H9 (cell line): Measurements from ENCODE around the gene HMOX2. TPM values are rescaled to one million over a fixed set of nuclear protein-coding genes. Genes with fewer than 3 reads are reported as not detected.
A peak's percentile ranks its signal among the peaks of the same experiment; 100 is the strongest.

ENCODE experiments used
- DNase-seq: peaks from one replicate; pipeline ENCODE4 v3.0.0-alpha.2; 2017
- H2AFZ ChIP-seq: one replicate; pipeline ENCODE4 v1.6.1; 2013; ENCODE audit warnings: mild to moderate bottlenecking, low read length, control low read depth, moderate library complexity
- H2AK5ac ChIP-seq: 2 replicates; pipeline ENCODE4 v1.6.1; 2013; ENCODE audit warnings: low read length, control low read depth, mixed read lengths; ENCODE audit not compliant: insufficient read length
- H2BK120ac ChIP-seq: one replicate; pipeline ENCODE4 v1.6.1; 2013; ENCODE audit warnings: low read depth, mild to moderate bottlenecking, low read length, control low read depth, inconsistent platforms; ENCODE audit not compliant: poor library complexity, severe bottlenecking
- H2BK12ac ChIP-seq: 2 replicates; pipeline ENCODE4 v1.6.1; 2013; ENCODE audit warnings: low read length, control low read depth, mixed read lengths, low read depth; ENCODE audit not compliant: insufficient read length
- H2BK15ac ChIP-seq: 2 replicates; pipeline ENCODE4 v1.6.1; 2013; ENCODE audit warnings: low read depth, low read length, control low read depth
- H2BK20ac ChIP-seq: one replicate; pipeline ENCODE4 v1.6.1; 2013; ENCODE audit warnings: low read depth, mild to moderate bottlenecking, low read length, control low read depth, inconsistent platforms; ENCODE audit not compliant: poor library complexity, severe bottlenecking
- H2BK5ac ChIP-seq: 2 replicates; pipeline ENCODE4 v1.6.1; 2013; ENCODE audit warnings: low read length, control low read depth, mixed read lengths; ENCODE audit not compliant: insufficient read length
- H3K14ac ChIP-seq: 2 replicates; pipeline ENCODE4 v1.6.1; 2013; ENCODE audit warnings: low read length, control low read depth; ENCODE audit not compliant: insufficient read depth
- H3K18ac ChIP-seq: 2 replicates; pipeline ENCODE4 v1.6.1; 2013; ENCODE audit warnings: low read depth, mild to moderate bottlenecking, mixed read lengths, low read length, control low read depth; ENCODE audit not compliant: insufficient read length
- H3K23ac ChIP-seq: 2 replicates; pipeline ENCODE4 v1.6.1; 2013; ENCODE audit warnings: low read length, control low read depth, mixed read lengths, low read depth; ENCODE audit not compliant: insufficient read length
- H3K23me2 ChIP-seq: 2 replicates; pipeline ENCODE4 v1.6.1; 2013; ENCODE audit warnings: low read depth, mild to moderate bottlenecking, mixed read lengths, low read length, control low read depth; ENCODE audit not compliant: insufficient read length, poor library complexity, severe bottlenecking
- H3K27ac ChIP-seq: 2 replicates; pipeline ENCODE4 v1.5.1; 2013; ENCODE audit warnings: low read length, control low read depth, mixed read lengths, low read depth; ENCODE audit not compliant: insufficient read length
- H3K27me3 ChIP-seq: 2 replicates; pipeline ENCODE4 v1.6.1; 2013; ENCODE audit warnings: low read length, control low read depth, inconsistent platforms; ENCODE audit not compliant: insufficient read depth
- H3K4ac ChIP-seq: 2 replicates; pipeline ENCODE4 v1.6.1; 2013; ENCODE audit warnings: low read depth, mild to moderate bottlenecking, control low read depth, inconsistent platforms, low read length, moderate library complexity
- H3K4me1 ChIP-seq: 2 replicates; pipeline ENCODE4 v1.6.1; 2013; ENCODE audit warnings: low read length, control low read depth, inconsistent platforms; ENCODE audit not compliant: insufficient read depth
- H3K4me2 ChIP-seq: 2 replicates; pipeline ENCODE4 v1.6.1; 2013; ENCODE audit warnings: low read length, control low read depth, mixed read lengths; ENCODE audit not compliant: insufficient read length, insufficient read depth
- H3K56ac ChIP-seq: 2 replicates; pipeline ENCODE4 v1.6.1; 2013; ENCODE audit warnings: low read depth, mild to moderate bottlenecking, mixed read lengths, low read length, control low read depth; ENCODE audit not compliant: insufficient read length
- H3K79me1 ChIP-seq: 2 replicates; pipeline ENCODE4 v1.6.1; 2013; ENCODE audit warnings: low read depth, mild to moderate bottlenecking, moderate library complexity, low read length, control low read depth, inconsistent platforms; ENCODE audit not compliant: insufficient read depth, poor library complexity, severe bottlenecking
- H3K79me2 ChIP-seq: 2 replicates; pipeline ENCODE4 v1.6.1; 2013; ENCODE audit warnings: low read length, control low read depth, inconsistent platforms; ENCODE audit not compliant: insufficient read depth
- H3K9ac ChIP-seq: 2 replicates; pipeline ENCODE4 v1.6.1; 2013; ENCODE audit warnings: low read length, control low read depth, mixed read lengths; ENCODE audit not compliant: insufficient read length; ENCODE audit errors: extremely low read depth
- H3K9me3 ChIP-seq: one replicate; pipeline ENCODE4 v1.6.1; 2013; ENCODE audit warnings: low read depth, low read length, inconsistent platforms; ENCODE audit not compliant: control insufficient read depth
- H3T11ph ChIP-seq: one replicate; pipeline ENCODE4 v1.6.1; 2013; ENCODE audit warnings: mild to moderate bottlenecking, low read length, control low read depth, inconsistent platforms
- H4K20me1 ChIP-seq: one replicate; pipeline ENCODE4 v1.6.1; 2013; ENCODE audit not compliant: control insufficient read depth, insufficient read length, insufficient read depth
- H4K5ac ChIP-seq: 2 replicates; pipeline ENCODE4 v1.6.1; 2013; ENCODE audit warnings: low read depth, mild to moderate bottlenecking, mixed read lengths, low read length, control low read depth; ENCODE audit not compliant: insufficient read length
- H4K8ac ChIP-seq: replicated peaks from 2 replicates; pipeline ENCODE4 v1.6.1; 2013; ENCODE audit warnings: low read length, control low read depth, mixed read lengths, low read depth; ENCODE audit not compliant: insufficient read length
- H4K91ac ChIP-seq: 2 replicates; pipeline ENCODE4 v1.6.1; 2013; ENCODE audit warnings: low read depth, mild to moderate bottlenecking, moderate library complexity, mixed read lengths, low read length, control low read depth; ENCODE audit not compliant: insufficient read length
- H3K27ac Mint-ChIP-seq, 3 experiments: 2 replicates in 2 of 3; 3 replicates in 1 of 3; pipeline ENCODE4 v1.8.0; 2020 to 2021; ENCODE audit warnings: mixed read lengths in 3 of 3, mild to moderate bottlenecking in 1 of 3, moderate library complexity in 1 of 3
- H3K27me3 Mint-ChIP-seq: 2 replicates; pipeline ENCODE4 v1.8.0; 2021; ENCODE audit warnings: low read depth, mild to moderate bottlenecking, moderate library complexity, mixed read lengths
- H3K36me3 Mint-ChIP-seq, 3 experiments: 2 replicates in 2 of 3; 3 replicates in 1 of 3; pipeline ENCODE4 v1.8.0; 2020 to 2021; ENCODE audit warnings: low read depth in 3 of 3, mixed read lengths in 3 of 3; ENCODE audit not compliant: insufficient read depth in 1 of 3
- H3K4me1 Mint-ChIP-seq, 2 experiments: 2 replicates each; pipeline ENCODE4 v1.8.0; 2020; ENCODE audit warnings: mixed read lengths in 2 of 2
- H3K4me3 Mint-ChIP-seq, 2 experiments: 2 replicates in 1 of 2; 3 replicates in 1 of 2; pipeline ENCODE4 v1.8.0; 2020 to 2021; ENCODE audit warnings: mild to moderate bottlenecking in 2 of 2, mixed read lengths in 2 of 2, moderate library complexity in 1 of 2
- H3K9me3 Mint-ChIP-seq, 2 experiments: 2 replicates in 1 of 2; 3 replicates in 1 of 2; pipeline ENCODE4 v1.8.0; 2020; ENCODE audit warnings: mild to moderate bottlenecking in 2 of 2, mixed read lengths in 2 of 2, moderate library complexity in 1 of 2
- CTCF ChIP-seq: fragments of 200-600 bp; sonication (generic); conservative IDR thresholded peaks from 3 replicates; pipeline ENCODE4 v1.8.0; 2021; ENCODE audit warnings: antibody characterized with exemption, mild to moderate bottlenecking
- WGBS: extraction: QIAGEN DNeasy Blood & Tissue Kit; methylation state at CpG from one replicate; pipeline ENCODE4 v1.1.7; 2013; ENCODE audit warnings: missing lambda C conversion rate, low lambda C conversion rate, mixed read lengths; ENCODE audit not compliant: insufficient read length; ENCODE audit errors: extremely low coverage; 5-methylcytosine and 5-hydroxymethylcytosine counted together
- total RNA-seq: library from RNA; stranded (reverse); gene quantifications from 2 replicates; pipeline ENCODE4 v1.2.1, GENCODE V29; 2021

The HMOX2 gene
- total RNA-seq, 1 experiment from 2014 or later = 44.4 TPM

- H3K18ac ChIP-seq = no peak overlapping the region
- H3K9ac ChIP-seq = no peak overlapping the region
- Mint-ChIP-seq H3K27me3 (no peaks in the 10 kb centered on the region; the same call in 1 of the 2 replicates), H3K36me3 (peaks cover 14 to 55% (median 44%) of the 10 kb centered on the region in 3 experiments; a peak in 6 of 7 replicates), H3K9me3 (no peaks in the 10 kb centered on the region), H3K4me1 (peaks cover 14 to 24% of the 10 kb centered on the region in 2 experiments), H3K4me3 (no peak overlapping the region), H3K27ac (peak overlapping the region; percentile 15 to 96 (median 68); a peak in 3 of 7 replicates)
- TF ChIP-seq CTCF = no peak
- H2BK120ac ChIP-seq = no peak overlapping the region
- H2BK20ac ChIP-seq = no peak overlapping the region
- H3K23ac ChIP-seq = no peak overlapping the region
- no peaks in the 10 kb centered on the region for H3K4me1 ChIP-seq
- no peaks in the 10 kb centered on the region for H3K23me2 ChIP-seq
- no peak overlapping the region for H2AFZ ChIP-seq
- H2AK5ac ChIP-seq = no peak overlapping the region
- H2BK5ac ChIP-seq = no peak overlapping the region
- H4K5ac ChIP-seq = no peak overlapping the region
- no peak overlapping the region for H3K4ac ChIP-seq
- H3K27ac ChIP-seq = no peak overlapping the region
- no peaks in the 10 kb centered on the region for H3K79me1 ChIP-seq
- no peaks in the 10 kb centered on the region for H3K27me3 ChIP-seq
- H3K4me2 ChIP-seq = no peak overlapping the region
- no peak overlapping the region for H2BK12ac ChIP-seq
- no peak overlapping the region for H3K14ac ChIP-seq
- H4K20me1 ChIP-seq = no peaks in the 10 kb centered on the region
- H3K56ac ChIP-seq = no peak overlapping the region
- no peak overlapping the region for H4K91ac ChIP-seq
- no peaks in the 10 kb centered on the region for H3K9me3 ChIP-seq
- H3K79me2 ChIP-seq = no peaks in the 10 kb centered on the region
- H3T11ph ChIP-seq = no peak overlapping the region
- no peak overlapping the region for H2BK15ac ChIP-seq
- H4K8ac ChIP-seq = no peak overlapping the region
- peak; percentile 69 for DNase-seq
- no CpG with 5 or more reads among the region's 27 CpGs for WGBS
These were observed 14.7 kb upstream of the HMOX2 start for GRCh38 chr16:4461250-4462085.
